GM10847 (cell line): ENCODE measurements around the gene PAXX.

ENCODE experiments used
- POLR2A ChIP-seq: IDR thresholded peaks from 2 replicates; pipeline ENCODE4 v1.6.1; 2011; ENCODE audit not compliant: insufficient read length; ENCODE audit errors: extremely low read depth

The PAXX gene

DNA sequence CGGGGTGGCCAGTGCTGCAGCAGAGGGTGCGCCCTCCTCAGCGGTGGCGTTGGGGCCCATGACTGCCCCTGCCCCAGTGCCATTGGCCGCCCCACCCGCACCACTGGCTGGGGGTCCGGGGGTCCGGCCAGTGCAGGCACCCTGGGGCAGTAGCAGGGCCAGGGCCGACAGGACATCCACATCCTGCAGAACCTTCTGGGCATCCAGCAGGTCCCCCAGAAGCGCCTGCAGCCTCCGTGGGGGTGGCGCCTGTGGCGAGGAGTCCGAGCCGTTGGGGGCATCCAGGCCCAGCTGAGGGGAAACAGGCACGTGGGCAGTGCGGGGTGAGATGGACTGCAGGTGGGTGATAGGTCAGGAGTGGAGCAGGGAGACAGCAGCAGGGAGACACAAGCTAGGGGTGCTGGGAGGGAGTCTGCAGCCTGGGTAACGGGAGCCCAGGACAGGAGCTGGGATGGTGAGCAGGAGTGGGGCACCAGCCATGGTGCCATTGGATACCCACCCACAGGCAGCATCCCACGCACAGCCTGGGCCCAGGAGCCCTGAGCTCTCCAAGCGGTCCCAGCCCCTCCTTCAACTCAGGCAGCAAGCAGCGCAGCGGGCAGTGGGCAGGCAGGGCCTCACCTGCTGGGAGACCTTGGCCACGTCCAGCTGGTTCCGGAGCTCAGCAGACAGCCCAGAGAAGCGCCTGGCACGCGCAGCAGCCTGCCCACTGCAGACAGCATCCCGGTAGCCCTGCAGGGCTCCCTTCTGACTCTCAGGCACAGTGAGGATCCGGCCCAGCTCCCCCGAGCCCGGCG lies 28.7 kb downstream of the PAXX start:
- no peak for TF ChIP-seq POLR2A

DNA sequence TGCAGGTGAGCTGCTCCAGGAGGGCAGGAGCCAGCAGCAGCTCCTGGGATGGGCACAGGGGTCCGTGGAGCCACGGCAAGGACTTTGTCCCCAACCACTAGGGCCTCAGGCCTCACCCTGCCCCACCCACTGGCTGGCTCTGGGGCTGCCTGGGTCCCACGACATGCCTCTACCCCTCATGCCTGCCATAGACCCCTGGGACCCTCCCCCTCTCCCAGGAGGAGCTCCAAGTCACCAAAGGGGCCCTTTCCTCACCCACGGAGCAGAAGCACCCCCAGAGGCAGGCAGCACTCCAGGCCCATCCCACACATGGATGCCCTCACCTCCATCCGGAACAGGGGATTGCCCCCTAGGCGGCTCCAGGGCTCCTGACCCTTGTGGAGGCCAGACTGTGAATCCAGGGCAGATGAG lies 29.4 kb downstream of the PAXX start:
- TF ChIP-seq POLR2A = no peak

DNA sequence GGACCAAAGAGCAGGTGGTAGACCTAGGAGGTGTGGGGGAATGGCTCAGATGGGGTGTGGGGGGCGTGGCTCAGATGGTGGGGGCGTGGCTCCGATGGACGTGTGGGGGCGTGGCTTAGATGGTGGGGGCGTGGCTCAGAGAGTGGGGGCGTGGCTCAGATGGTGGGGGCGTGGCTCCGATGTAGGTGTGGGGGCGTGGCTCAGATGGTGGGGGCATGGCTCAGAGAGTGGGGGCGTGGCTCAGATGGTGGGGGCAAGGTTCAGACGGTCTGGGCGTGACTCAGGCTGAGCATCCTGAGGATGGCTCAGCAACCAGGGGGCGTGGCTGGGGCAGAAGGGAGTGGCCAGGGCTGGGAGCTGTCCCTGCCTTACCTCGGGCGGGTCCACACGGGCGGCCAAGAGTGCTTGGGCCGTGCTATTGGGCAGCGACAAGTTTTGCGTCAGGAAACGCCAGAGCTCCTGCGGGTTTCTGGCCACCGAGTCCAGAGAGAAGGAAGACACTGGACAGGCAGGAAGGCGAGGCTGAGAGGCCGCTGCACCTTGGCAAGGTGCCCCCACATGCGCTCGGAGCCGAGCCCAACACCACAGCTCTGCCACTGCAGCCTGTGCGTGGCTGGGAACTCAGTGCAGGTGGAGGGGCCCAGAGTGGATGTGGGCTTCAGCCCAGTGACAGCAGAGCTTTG lies 29.9 kb downstream of the PAXX start:
- no peak for TF ChIP-seq POLR2A

DNA sequence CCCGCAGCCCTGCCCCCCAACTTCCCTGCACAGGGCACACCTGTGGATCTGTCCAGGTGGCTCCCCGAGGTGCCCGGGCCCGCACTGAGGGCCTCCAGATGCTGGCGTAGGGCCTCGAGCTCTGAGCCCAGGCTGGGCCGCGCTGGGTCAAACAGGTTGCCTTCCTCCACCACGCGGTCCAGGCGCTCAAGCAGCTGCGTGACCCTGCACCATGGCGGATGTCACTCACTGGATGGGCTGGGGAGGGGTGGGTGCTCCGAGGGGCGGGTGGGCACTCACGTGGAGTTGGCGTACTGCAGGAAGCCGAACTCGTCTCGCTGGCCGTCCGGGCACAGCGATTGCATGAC lies 30.4 kb downstream of the PAXX start:
- TF ChIP-seq POLR2A = no peak

DNA sequence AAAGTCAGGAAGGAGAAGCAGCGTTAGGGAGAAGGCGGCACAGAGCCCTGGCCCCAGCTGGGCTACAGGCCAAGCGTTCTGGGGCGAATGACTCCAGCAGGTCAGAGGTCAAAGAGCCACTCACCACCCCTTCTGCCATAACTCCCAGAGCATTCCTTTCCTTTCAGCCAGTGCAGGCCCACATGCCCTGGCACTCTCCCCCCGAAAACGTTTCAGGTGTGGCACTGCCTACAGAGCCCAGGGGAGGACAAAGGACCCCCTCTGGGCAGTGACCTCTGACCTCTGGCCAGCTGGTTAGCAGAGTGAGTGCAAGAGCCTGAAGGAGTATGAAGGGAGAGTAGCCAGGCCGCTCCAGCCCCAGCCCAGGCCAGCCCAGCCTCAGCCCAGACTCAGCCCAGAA lies 30.9 kb downstream of the PAXX start:
- TF ChIP-seq POLR2A = no peak

DNA sequence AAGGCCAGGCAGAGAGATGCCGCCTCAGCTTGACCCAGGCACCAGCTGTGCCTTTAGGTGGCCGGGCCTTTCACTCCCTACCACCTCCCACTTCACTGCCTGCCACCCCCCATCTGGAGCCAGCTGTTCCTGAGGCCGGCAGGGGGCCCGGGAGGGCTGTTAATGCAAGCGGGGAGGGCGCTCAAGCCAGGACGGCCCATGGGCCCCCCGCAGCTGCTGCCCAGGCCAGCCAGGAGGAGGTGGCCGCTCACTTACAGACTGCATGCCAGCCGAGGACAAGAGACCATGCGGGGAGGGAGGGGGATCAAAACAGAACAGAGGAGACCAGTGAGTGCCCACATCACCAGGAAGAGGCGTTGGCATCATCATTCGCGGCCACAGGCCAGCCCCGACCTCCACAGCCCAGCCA lies 31.4 kb downstream of the PAXX start:
- no peak for TF ChIP-seq POLR2A

DNA sequence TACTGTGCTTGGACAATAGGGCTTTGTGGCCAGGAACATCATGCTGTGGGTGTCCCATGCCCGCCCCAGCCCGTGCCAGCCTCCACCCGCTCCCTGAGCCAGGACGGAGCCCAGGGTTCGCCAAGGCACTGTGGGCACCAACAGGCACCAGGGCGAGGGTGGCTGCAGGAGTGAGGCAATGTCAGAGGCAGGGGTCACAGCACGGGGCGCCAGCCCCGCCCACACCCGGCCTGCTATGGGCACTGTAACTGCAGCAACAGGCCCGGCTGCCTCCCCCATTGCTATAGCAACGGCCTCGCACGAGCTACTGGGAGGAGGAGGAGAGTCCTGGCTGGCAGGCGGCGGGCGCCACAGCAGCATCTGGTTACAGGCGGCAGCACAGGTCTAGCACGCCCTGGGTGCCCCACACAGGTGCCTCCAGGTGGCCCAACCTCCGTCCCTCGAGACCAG lies 33.3 kb downstream of the PAXX start:
- no peak for TF ChIP-seq POLR2A

DNA sequence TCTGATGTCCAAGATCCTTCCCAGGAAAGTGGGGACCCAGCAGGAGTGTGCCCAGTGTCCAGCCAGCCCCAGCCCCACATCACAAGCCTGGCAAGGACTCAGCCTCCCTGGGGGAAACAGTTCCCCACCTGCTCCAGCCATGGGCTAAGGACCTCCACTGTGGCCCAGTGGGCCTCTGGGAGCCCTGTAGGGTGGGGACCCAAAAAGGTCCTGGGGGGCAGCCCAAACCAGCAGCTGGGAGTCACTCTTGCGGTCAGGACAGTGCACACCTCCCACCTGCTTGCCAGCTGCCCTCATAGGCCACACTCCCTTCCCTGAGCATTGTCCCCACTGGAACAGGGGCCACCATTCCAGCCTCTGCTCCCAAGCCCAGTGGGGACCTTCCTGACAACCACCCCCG lies 34.2 kb downstream of the PAXX start:
- TF ChIP-seq POLR2A = no peak

DNA sequence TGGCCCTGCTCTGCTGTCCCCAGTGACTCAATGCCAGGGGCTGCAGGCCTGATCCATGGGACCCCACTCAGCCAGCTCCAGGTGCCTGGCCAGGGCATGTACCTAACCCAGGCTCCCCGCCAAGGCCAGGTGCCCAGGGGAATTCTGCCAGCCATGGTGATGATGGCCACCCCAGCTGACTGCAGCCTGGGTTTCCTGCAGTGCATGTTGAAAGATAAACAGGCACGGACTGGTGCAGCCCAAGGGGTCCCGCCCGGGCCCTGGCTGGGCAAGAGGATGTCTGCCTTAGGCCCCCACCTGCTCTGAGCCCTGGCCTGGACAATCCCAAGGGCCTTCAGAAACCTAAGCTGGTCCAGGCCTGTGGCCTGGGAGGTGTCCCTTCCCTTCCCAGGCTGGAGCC lies 34.6 kb downstream of the PAXX start:
- no peak for TF ChIP-seq POLR2A

DNA sequence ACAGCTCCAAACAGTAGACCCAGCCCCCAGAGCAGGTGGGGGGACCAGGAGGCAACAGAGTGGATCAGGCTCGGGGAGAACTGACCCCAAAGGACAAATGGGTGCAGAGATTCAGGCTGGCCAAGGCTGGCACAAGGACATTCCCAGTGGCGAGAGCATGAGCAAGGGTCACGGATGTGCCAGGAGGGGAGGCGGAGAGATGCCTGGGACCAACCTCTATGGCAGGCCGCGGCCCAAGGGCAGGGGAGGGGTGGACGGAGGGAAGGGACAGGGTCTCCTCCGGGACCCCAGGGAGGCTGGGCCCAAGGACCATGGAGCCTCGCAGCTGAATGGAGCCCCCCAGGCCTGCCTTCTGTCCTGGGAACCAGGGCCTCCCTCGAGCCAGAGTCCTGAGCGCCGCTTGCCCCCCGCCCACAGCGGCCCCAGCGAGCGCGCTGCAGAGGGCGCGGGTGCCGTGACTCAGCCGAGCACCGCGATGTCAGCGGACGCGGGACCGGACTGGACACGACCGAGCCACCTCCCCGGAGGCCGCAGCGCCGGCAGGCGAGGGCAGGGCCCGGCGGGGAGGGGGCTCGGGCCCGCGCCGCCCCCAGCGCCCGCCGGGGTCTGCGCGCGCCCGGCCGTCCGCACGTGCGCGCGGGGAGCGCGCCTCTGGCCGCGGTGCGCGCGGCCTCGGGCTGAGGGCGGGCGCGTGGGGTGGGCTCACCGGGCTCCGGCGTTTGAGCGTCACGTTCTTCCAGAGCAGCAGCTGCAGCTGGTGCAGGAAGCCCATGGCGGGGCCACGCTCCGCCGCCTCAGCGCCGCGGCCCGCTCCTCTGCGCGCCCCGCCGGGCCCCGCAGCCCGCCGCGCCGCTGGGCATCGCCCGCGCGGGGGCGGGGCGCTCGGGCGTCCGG lies 35.4 kb downstream of the PAXX start, which contains the start of gene ABCA2:
Gene ABCA2, minus strand, starts transcription at position 869 of the 894 bp plus-strand sequence. Its CDS starts 97 bp downstream, at position 772.
- TF ChIP-seq POLR2A = no peak

DNA sequence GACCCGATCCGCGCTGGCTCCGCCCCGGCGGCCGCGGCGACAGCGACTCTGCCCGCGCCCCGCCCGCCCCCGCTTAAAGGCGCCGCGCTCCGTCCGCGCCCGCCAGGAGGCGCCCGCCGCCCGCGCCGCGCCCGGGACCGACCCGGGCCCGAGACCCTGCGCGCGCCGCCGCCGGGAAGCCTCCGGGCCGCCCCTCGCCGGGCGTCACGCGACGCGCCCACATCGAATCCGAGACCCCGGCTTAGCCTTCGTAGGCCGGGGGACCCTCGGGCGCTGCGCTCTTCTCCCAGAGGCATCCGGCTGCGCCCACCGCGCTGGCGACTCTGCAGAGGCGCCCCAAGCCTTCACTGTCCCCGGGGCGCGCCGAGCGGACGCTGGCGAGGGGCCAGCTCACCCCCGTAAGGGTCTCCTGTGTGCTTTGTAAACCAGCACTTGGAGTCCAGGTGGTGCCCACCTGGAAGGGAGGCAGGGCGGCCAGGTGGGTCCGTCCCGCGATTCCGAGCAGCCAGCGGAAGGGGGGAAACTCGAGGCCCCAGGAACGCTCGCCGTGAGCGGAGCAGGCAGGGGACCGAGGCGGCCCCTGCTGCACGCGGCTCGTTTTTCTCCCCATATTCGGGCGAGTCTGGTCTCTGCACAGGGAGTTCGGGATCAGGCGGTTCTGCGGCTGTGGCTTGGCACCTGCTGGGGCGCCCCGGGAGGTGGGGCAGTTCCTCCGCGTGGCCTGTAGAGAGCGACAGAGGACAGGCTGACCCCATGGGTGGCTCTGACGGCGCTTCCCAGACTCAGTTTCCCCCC lies 36.2 kb downstream of the PAXX start:
- TF ChIP-seq POLR2A = no peak

DNA sequence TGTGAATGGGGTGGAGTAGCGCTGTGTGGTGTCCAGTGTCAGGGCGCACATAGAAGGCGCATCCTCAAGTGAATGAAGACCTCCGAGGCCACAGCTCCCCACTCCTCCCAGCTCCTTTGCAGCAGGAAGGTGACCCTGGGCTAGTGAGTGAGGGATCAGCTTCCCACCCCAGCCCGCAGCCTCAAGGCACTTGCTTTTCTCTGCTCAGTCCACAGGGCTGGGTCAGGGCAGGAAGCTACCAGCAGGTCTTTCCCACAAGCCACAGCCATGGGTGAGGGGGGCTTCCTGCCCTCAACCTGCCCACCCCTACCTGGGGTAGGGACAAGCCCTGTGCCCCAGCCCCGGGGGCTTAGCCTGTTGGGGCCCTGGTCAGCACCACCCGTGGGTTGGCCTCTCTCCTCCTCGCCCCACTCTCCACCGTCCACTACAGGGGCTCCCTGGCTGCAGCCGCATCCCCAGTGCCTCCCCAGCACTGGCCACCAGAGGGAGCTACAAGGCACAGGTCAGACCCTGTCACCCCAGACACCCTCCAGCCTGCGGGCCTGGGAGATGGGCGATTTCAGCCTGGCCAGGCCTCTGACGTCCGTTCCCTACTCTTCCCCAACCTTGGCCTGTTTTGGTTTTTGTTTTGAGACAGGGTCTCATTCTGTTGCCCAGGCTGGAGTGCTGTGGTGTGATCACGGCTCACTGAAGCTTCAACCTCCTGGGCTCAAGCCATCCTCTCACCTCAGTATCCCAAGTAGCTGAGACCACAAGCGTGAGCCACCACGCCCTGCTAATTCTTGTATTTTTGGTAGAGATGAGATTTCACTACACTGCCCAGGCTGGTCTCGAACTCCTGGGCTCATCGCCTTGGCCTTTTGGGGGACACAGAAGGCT lies 37.1 kb downstream of the PAXX start:
- TF ChIP-seq POLR2A = no peak

DNA sequence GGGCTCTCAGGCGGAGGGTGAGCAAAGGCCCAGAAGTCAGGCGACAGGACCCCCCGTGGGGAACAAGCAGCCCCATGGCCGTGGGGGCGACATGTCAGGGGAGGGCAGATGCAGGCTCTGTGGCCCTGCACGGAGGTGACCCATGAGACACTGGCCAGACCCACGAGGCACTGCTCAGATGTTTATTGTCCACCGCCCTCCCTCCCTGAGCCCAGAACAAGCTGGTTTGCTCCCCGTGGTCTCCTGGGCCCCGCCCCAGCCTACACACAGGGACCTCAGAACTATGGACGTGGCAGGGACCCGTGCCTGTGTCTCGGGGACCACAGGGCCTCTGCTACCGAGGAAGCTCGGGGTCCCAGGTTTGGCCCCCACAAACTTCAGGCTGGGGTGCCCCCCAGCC lies 37.8 kb downstream of the PAXX start:
- no peak for TF ChIP-seq POLR2A
